BLaER1 treated with 17β-estradiol and CSF1 and Interleukin-3, amounts not matched to agents 10 nM and 100 nM (cell line): ENCODE results near the gene C2CD2L.

Experiments used
- H3K27ac ChIP-seq, 11 experiments: shearing (Covaris generic); formaldehyde crosslinking; 2 replicates each; pipeline ENCODE4 v1.8.1; 2022
- H3K27me3 ChIP-seq, 11 experiments: shearing (Covaris generic); formaldehyde crosslinking; 2 replicates each; pipeline ENCODE4 v1.8.1; 2022
- H3K36me3 ChIP-seq, 11 experiments: shearing (Covaris generic); formaldehyde crosslinking; 2 replicates each; pipeline ENCODE4 v1.8.1; 2022
- H3K4me1 ChIP-seq, 10 experiments: shearing (Covaris generic); formaldehyde crosslinking; 2 replicates each; pipeline ENCODE4 v1.8.1; 2022
- H3K4me2 ChIP-seq, 11 experiments: shearing (Covaris generic); formaldehyde crosslinking; 2 replicates each; pipeline ENCODE4 v1.8.1; 2022
- H3K4me3 ChIP-seq, 10 experiments: shearing (Covaris generic); formaldehyde crosslinking; 2 replicates each; pipeline ENCODE4 v1.8.1; 2022
- H3K9ac ChIP-seq, 11 experiments: shearing (Covaris generic); formaldehyde crosslinking; 2 replicates each; pipeline ENCODE4 v1.8.1; 2022
- H3K9me3 ChIP-seq, 11 experiments: shearing (Covaris generic); formaldehyde crosslinking; replicated peaks in 1 of 11; 2 replicates each; pipeline ENCODE4 v1.8.1; 2022
- H4K20me1 ChIP-seq, 11 experiments: shearing (Covaris generic); formaldehyde crosslinking; 2 replicates each; pipeline ENCODE4 v1.8.1; 2022
- Cebpa-rat ChIP-seq, 11 experiments: shearing (Covaris generic); IDR thresholded peaks; 2 replicates each; pipeline ENCODE4 v1.8.1; 2022

Gene C2CD2L

GRCh38 chr11:119089319-119089718 lies 17.8 kb upstream of the C2CD2L start:
- Histone ChIP-seq H3K4me2 (peak overlapping the region in 7 of 11 experiments; percentile 90 to 99 (median 98); a peak in 13 of 22 replicates), H3K36me3 (peaks cover 0 to 42% (median 33%) of the 10 kb centered on the region in 11 experiments; a peak in 19 of 22 replicates), H3K9ac (peak overlapping the region in 6 of 11 experiments; percentile 42 to 68 (median 59); a peak in 10 of 22 replicates), H3K27ac (peak overlapping the region in 9 of 11 experiments; percentile 22 to 96 (median 93); a peak in 17 of 22 replicates), H3K27me3 (no peaks in the 10 kb centered on the region), H3K9me3 (no peaks in the 10 kb centered on the region; a peak in 3 of 22 replicates), H3K4me1 (peaks cover 69 to 88% (median 83%) of the 10 kb centered on the region in 10 experiments), H4K20me1 (peaks cover 0 to 31% (median 27%) of the 10 kb centered on the region in 11 experiments; a peak in 20 of 22 replicates), H3K4me3 (no peak overlapping the region)
- TF ChIP-seq Cebpa-rat (IDR thresholded peaks at IDR 0.05): no peak

GRCh38 chr11:119091178-119091577 lies 16.0 kb upstream of the C2CD2L start:
- peak overlapping the region in 6 of 10 experiments; percentile 14 to 98 (median 96); a peak in 7 of 20 replicates for H3K4me3 ChIP-seq
- H3K27me3 ChIP-seq: no peaks in the 10 kb centered on the region
- H4K20me1 ChIP-seq: peaks cover 0 to 38% (median 34%) of the 10 kb centered on the region in 11 experiments; a peak in 20 of 22 replicates
- H3K9ac ChIP-seq: peak overlapping the region in 10 of 11 experiments; percentile 19 to 99 (median 97); a peak in 18 of 22 replicates
- H3K27ac ChIP-seq: peak overlapping the region in 10 of 11 experiments; percentile 20 to 98 (median 94); a peak in 19 of 22 replicates
- TF ChIP-seq Cebpa-rat (IDR thresholded peaks at IDR 0.05): no peak
- peak overlapping the region; percentile 29 to 99 (median 98) for H3K4me2 ChIP-seq
- H3K36me3 ChIP-seq: peaks cover under 1 to 46% (median 34%) of the 10 kb centered on the region in 11 experiments; a peak in 20 of 22 replicates
- no peaks in the 10 kb centered on the region; a peak in 3 of 22 replicates for H3K9me3 ChIP-seq
- H3K4me1 ChIP-seq: peaks cover 63 to 82% (median 77%) of the 10 kb centered on the region in 10 experiments

- no peak for TF ChIP-seq Cebpa-rat (IDR thresholded peaks at IDR 0.05)
- peaks cover 11 to 57% (median 44%) of the 10 kb centered on the region in 11 experiments for H3K36me3 ChIP-seq
- H3K27ac ChIP-seq: peak overlapping the region in 9 of 11 experiments; percentile 22 to 98 (median 95); a peak in 17 of 22 replicates
- peak overlapping the region in 9 of 10 experiments; percentile 82 to 98 (median 96); a peak in 17 of 20 replicates for H3K4me3 ChIP-seq
- H3K9ac ChIP-seq: peak overlapping the region; percentile 90 to 99 (median 97); a peak in 21 of 22 replicates
- H3K4me2 ChIP-seq: peak overlapping the region; percentile 89 to 99 (median 98)
- H3K4me1 ChIP-seq: peaks cover 61 to 79% (median 71%) of the 10 kb centered on the region in 10 experiments
- H3K9me3 ChIP-seq: no peaks in the 10 kb centered on the region; a peak in 3 of 22 replicates
- H3K27me3 ChIP-seq: no peaks in the 10 kb centered on the region
- H4K20me1 ChIP-seq: peaks cover 0 to 38% (median 34%) of the 10 kb centered on the region in 11 experiments; a peak in 20 of 22 replicates
Observed at GRCh38 chr11:119091966-119092879, 14.9 kb upstream of the C2CD2L start.

- Histone ChIP-seq H3K36me3 (peaks cover 21 to 66% (median 54%) of the 10 kb centered on the region in 11 experiments), H3K4me1 (peaks cover 53 to 69% (median 62%) of the 10 kb centered on the region in 10 experiments), H3K4me2 (peak overlapping the region; percentile 89 to 99 (median 98)), H3K27ac (peak overlapping the region in 10 of 11 experiments; percentile 86 to 98 (median 96); a peak in 21 of 22 replicates), H3K4me3 (peak overlapping the region; percentile 71 to 98 (median 96)), H4K20me1 (peaks cover 0 to 38% (median 34%) of the 10 kb centered on the region in 11 experiments; a peak in 20 of 22 replicates), H3K9ac (peak overlapping the region; percentile 90 to 99 (median 97)), H3K27me3 (no peaks in the 10 kb centered on the region), H3K9me3 (no peaks in the 10 kb centered on the region; a peak in 3 of 22 replicates)
- no peak for TF ChIP-seq Cebpa-rat (IDR thresholded peaks at IDR 0.05)
Observed at GRCh38 chr11:119092880-119093842, 14.0 kb upstream of the C2CD2L start.

- peaks cover 0 to 38% (median 34%) of the 10 kb centered on the region in 11 experiments; a peak in 20 of 22 replicates for H4K20me1 ChIP-seq
- H3K4me1 ChIP-seq: peaks cover 50 to 59% (median 55%) of the 10 kb centered on the region in 10 experiments
- H3K4me2 ChIP-seq: peak overlapping the region; percentile 89 to 99 (median 98)
- no peak for TF ChIP-seq Cebpa-rat (IDR thresholded peaks at IDR 0.05)
- peaks cover 24 to 67% (median 59%) of the 10 kb centered on the region in 11 experiments for H3K36me3 ChIP-seq
- no peaks in the 10 kb centered on the region for H3K27me3 ChIP-seq
- peak overlapping the region; percentile 90 to 99 (median 97) for H3K9ac ChIP-seq
- peak overlapping the region; percentile 71 to 98 (median 96) for H3K4me3 ChIP-seq
- H3K27ac ChIP-seq: peak overlapping the region; percentile 78 to 98 (median 95)
- H3K9me3 ChIP-seq: no peaks in the 10 kb centered on the region; a peak in 3 of 22 replicates
Observed at GRCh38 chr11:119093942-119094815, 13.0 kb upstream of the C2CD2L start.

GRCh38 chr11:119094816-119095065 lies 12.4 kb upstream of the C2CD2L start:
- Histone ChIP-seq H3K9ac (peak overlapping the region; percentile 90 to 99 (median 97)), H4K20me1 (peaks cover 0 to 38% (median 34%) of the 10 kb centered on the region in 11 experiments; a peak in 20 of 22 replicates), H3K4me2 (peak overlapping the region; percentile 89 to 99 (median 98)), H3K36me3 (peaks cover 24 to 68% (median 58%) of the 10 kb centered on the region in 11 experiments), H3K27ac (peak overlapping the region; percentile 78 to 98 (median 95)), H3K4me3 (peak overlapping the region; percentile 71 to 98 (median 96)), H3K4me1 (peaks cover 49 to 59% (median 54%) of the 10 kb centered on the region in 10 experiments), H3K9me3 (no peaks in the 10 kb centered on the region; a peak in 3 of 22 replicates), H3K27me3 (no peaks in the 10 kb centered on the region)
- no peak for TF ChIP-seq Cebpa-rat (IDR thresholded peaks at IDR 0.05)
